Kidney epithelial cell (primary cell): ENCODE data around the gene SPAG6. TPM values are rescaled to one million over a fixed set of nuclear protein-coding genes. Genes with fewer than 3 reads are reported as not detected.

Experiments
- DNase-seq: peaks from one replicate; pipeline ENCODE4 v3.0.0-alpha.2; 2010; ENCODE audit warnings: low read depth
- H3K27me3 ChIP-seq: 2 replicates; pipeline ENCODE4 v1.6.0; 2011; ENCODE audit warnings: low read length; ENCODE audit not compliant: control insufficient read depth, insufficient read depth
- H3K36me3 ChIP-seq: 2 replicates; pipeline ENCODE4 v1.5.1; 2011; ENCODE audit warnings: low read length; ENCODE audit not compliant: control insufficient read depth, insufficient read depth
- H3K4me3 ChIP-seq: 2 replicates; pipeline ENCODE4 v1.5.1; 2011; ENCODE audit warnings: low read depth, mild to moderate bottlenecking, control low read depth, low read length
- CTCF ChIP-seq: IDR thresholded peaks from 2 replicates; pipeline ENCODE4 v1.5.1; 2011; ENCODE audit warnings: mild to moderate bottlenecking, moderate library complexity, low read length, control low read depth, inconsistent platforms; ENCODE audit not compliant: insufficient read depth, poor library complexity, severe bottlenecking
- total RNA-seq: library from RNA; depleted of rRNA; stranded (reverse); fragments of >200 nt; gene quantifications from 2 replicates; pipeline ENCODE4 v1.2.3, GENCODE V29; 2015

SPAG6 gene
- total RNA-seq, 1 donor from 2014 or later, result 0.79 TPM

GRCh38 chr10:22338185-22338900 is 7.0 kb upstream of the SPAG6 start:
- no peak for TF ChIP-seq CTCF
- H3K36me3 ChIP-seq, result no peaks in the 10 kb centered on the region
- peaks cover 63% of the 10 kb centered on the region for H3K27me3 ChIP-seq
- no peak for DNase-seq
- H3K4me3 ChIP-seq, result no peak overlapping the region

DNA sequence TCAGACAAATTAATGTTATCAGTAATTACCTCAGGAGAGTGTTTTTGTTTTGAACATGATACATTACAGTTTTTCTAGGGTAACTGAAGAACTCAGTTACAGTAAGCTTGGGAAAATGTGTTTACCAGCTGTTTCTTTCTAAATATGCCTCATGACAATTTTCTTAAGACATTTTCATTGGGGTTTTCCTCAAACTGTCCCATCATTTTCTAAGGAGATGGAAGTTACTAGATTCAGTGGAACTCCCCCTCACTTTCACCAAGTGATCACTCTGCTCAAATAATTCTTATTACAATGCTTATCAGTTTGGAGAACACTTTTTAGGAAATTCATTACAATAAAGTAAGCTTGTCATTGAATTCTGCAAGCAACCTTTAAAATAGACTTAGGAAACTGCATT is 6.4 kb upstream of the SPAG6 start:
- no peak overlapping the region for H3K4me3 ChIP-seq
- TF ChIP-seq CTCF, result no peak

DNA sequence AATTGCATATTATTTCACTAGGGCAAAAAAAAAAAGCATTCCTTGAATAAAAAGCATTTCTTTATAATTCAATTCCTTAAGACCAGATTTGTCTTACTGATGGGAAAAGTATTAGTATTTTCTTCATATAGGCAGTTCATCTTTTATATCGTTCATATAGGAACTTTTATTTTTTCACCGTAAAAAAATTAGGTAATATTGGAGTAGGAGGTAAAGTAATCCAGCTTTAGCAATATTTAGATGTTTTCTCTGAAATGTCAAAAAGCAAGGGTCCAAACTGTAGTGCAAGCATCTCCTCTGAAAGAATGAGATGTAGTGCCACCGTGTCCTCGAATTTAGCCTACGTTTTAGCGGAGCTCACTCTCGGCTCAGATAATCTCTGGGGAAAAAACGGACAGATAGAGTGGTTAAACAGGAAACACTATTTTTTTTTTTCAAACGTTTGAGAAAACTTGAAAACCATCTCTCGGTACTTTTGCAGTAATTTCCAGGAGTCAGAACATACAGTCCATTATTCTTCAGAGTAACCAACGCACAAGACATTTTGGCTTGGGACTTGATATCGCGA is 5.5 kb upstream of the SPAG6 start:
- H3K4me3 ChIP-seq, result peak overlapping the region; percentile 73
- DNase-seq, result no peak
- no peak for TF ChIP-seq CTCF
- peaks cover 67% of the 10 kb centered on the region for H3K27me3 ChIP-seq
- H3K36me3 ChIP-seq, result no peaks in the 10 kb centered on the region

More for the DNA sequence above, 6.4 kb upstream of the SPAG6 start:
- Histone ChIP-seq H3K36me3 (no peaks in the 10 kb centered on the region), H3K27me3 (peaks cover 65% of the 10 kb centered on the region)
- no peak for DNase-seq

DNA sequence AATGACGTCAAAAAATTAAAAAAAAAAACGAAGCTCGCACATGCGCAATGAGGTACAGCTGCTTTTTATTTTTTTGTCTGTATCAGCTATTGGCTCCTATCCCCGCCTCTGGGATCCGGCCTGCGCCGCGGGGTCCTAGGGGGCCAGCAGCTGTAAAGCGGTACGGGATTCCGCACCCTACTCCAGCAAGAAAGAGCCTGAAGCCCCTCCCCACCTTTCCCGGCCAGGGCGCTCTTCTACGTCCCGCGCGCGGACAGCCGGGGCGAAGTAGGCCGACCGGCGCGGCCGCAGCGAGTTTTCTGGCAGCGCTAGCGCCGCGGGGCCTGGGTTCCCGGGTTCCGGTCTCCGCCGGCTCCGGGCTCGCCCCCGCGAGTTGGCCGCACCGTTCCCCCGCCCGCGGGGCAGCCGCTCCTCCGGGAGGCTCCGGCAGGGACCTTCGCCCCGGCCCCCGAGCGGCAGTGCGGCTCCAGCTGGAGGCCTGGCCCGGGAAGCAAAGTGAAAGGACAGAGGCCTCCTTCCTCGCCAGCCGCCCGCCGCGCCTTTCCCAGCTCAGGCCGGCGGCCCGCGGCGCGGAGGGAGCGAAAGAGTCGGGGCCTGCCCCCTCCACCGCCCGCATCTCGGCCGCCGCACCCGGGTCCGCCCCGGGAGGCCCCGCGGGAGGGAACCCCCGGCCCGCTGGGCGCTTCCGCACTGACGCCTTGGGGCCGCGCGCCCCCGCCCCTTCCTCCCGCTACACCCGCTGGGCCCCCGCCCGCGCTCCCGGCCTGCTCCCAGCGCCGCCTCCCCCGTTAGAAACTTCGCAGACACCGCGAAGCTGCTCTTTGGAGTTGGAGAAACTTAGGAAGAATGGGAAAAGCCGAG is 4.7 kb upstream of the SPAG6 start:
- Histone ChIP-seq H3K4me3 (peak overlapping the region; percentile 73), H3K36me3 (no peaks in the 10 kb centered on the region), H3K27me3 (peaks cover 67% of the 10 kb centered on the region)
- DNase-seq, result no peak
- TF ChIP-seq CTCF, result no peak

DNA sequence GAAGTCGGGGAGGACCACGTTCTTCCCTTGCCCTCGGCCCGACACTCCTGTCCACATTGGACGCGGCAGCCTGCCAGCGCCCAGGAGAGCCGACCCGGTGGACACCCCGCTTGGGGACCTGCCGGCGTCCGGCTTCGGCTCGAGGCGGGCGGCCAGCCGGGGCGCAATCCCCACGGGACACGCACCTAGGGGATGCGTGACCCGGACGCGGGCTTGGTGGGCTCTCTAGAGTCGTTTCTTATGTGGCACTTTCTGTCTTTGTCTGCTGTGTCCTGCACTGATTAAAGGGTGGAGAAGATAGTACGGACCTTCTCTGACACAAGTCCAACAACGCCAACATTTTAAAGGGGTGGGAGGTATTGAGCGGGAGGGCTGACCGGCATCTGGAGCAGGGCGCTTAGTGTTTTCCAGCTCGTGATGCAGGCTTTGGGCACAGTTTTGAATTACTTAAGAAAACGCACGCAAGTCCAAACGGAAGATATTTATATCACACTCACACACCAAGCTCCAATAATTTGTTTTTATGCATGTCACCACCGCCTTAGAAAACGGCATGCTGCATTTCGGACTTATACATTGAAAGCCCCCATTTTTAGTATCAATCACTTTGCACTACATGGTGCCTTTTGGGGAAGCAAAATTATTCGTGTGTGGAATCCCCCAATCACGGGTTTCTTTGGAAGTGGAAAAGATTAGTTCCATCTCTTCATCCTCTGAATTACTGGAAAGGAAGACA is 3.9 kb upstream of the SPAG6 start:
- H3K36me3 ChIP-seq, result no peaks in the 10 kb centered on the region
- H3K4me3 ChIP-seq, result peak overlapping the region; percentile 73
- no peak for TF ChIP-seq CTCF
- DNase-seq, result no peak
- H3K27me3 ChIP-seq, result peaks cover 65% of the 10 kb centered on the region
